PC-3 (cell line): ENCODE results near the gene SUSD6. TPM values are rescaled to one million over a fixed set of nuclear protein-coding genes. Genes with fewer than 3 reads are reported as not detected.

Experiments used
- ATAC-seq: fragments of 200-7000 bp; cut with Tn5 transposase; 2 replicates; pipeline ENCODE4 v1.9.1; 2020; ENCODE audit warnings: mild to moderate bottlenecking, moderate library complexity
- BruUV-seq: library from RNA; stranded (reverse); fragments of 400-500 nt; replicated peaks from 2 replicates; lab custom pipeline; 2021; lab: Mats Ljungman, UMichigan
- CTCF ChIA-PET: fragments of 300-600 bp; sonication (Branson Sonifier 250); formaldehyde crosslinking; loops from one replicate; lab custom pipeline; 2022; ENCODE audit warnings: antibody characterized with exemption; lab: Charles Lee
- POLR2A ChIA-PET: fragments of 300-600 bp; sonication (Branson Sonifier 250); formaldehyde crosslinking; loops from one replicate; lab custom pipeline; 2022; ENCODE audit warnings: antibody characterized with exemption; ENCODE audit not compliant: unreplicated experiment; lab: Charles Lee
- DNase-seq: peaks from one replicate; pipeline ENCODE4 v3.0.0-alpha.2; 2015
- H2AFZ ChIP-seq: fragments of 300-600 bp; sonication (generic); 2 replicates; pipeline ENCODE4 v1.6.0; 2016; ENCODE audit warnings: antibody characterized with exemption, low read length
- H3F3A ChIP-seq: fragments of 300-600 bp; sonication (generic); one replicate; pipeline ENCODE4 v1.6.0; 2017; ENCODE audit warnings: antibody characterized with exemption, low read length, control low read depth, mild to moderate bottlenecking; ENCODE audit not compliant: unreplicated experiment
- H3K27ac ChIP-seq: fragments of 300-600 bp; sonication (generic); 2 replicates; pipeline ENCODE4 v1.5.1; 2016; ENCODE audit warnings: mild to moderate bottlenecking, low read length
- H3K27me3 ChIP-seq: fragments of 300-600 bp; sonication (generic); 2 replicates; pipeline ENCODE4 v1.6.1; 2016; ENCODE audit warnings: low read length, mixed read lengths
- H3K36me3 ChIP-seq: fragments of 300-600 bp; sonication (generic); 2 replicates; pipeline ENCODE4 v1.6.1; 2016; ENCODE audit warnings: low read depth, mixed run types, low read length, mixed read lengths
- H3K4me1 ChIP-seq: fragments of 300-600 bp; sonication (generic); 2 replicates; pipeline ENCODE4 v1.5.1; 2016; ENCODE audit warnings: low read length; ENCODE audit not compliant: insufficient read depth
- H3K4me2 ChIP-seq: fragments of 300-600 bp; sonication (generic); 2 replicates; pipeline ENCODE4 v1.6.0; 2016; ENCODE audit warnings: low read length
- H3K4me3 ChIP-seq: fragments of 300-600 bp; sonication (generic); 2 replicates; pipeline ENCODE4 v1.5.1; 2016; ENCODE audit warnings: mild to moderate bottlenecking, low read length, mixed read lengths
- H3K79me2 ChIP-seq: fragments of 300-600 bp; sonication (generic); 2 replicates; pipeline ENCODE4 v1.6.1; 2017; ENCODE audit warnings: low read length, mixed read lengths
- H3K9ac ChIP-seq: fragments of 300-600 bp; sonication (generic); 2 replicates; pipeline ENCODE4 v1.6.0; 2016; ENCODE audit warnings: mild to moderate bottlenecking, low read length
- H3K9me2 ChIP-seq: fragments of 300-600 bp; sonication (generic); replicated peaks from 2 replicates; pipeline ENCODE4 v1.6.1; 2016; ENCODE audit warnings: mixed run types, low read length, mixed read lengths
- H3K9me3 ChIP-seq: fragments of 300-600 bp; sonication (generic); 2 replicates; pipeline ENCODE4 v1.6.1; 2016; ENCODE audit warnings: low read length, mixed read lengths
- H4K20me1 ChIP-seq: fragments of 300-600 bp; sonication (generic); 2 replicates; pipeline ENCODE4 v1.6.1; 2016; ENCODE audit warnings: low read length, mixed read lengths
- EZH2 ChIP-seq: fragments of 300-600 bp; sonication (generic); IDR thresholded peaks from one replicate; pipeline ENCODE4 v1.6.1; 2017; ENCODE audit warnings: antibody characterized with exemption, mild to moderate bottlenecking, low read length; ENCODE audit not compliant: unreplicated experiment
- EZH2phosphoT487 ChIP-seq: fragments of 300-600 bp; sonication (generic); IDR thresholded peaks from 2 replicates; pipeline ENCODE4 v1.6.1; 2018; ENCODE audit warnings: mild to moderate bottlenecking, antibody characterized with exemption, low read length, borderline replicate concordance
- intact Hi-C: fragments of 100-400 bp; cut with micrococcal nuclease; formaldehyde crosslinking; loops from 2 replicates; pipeline ENCODE4 v1.9.0; 2023
- total RNA-seq: library from RNA; depleted of rRNA; stranded (reverse); fragments of >200 nt; gene quantifications from 2 replicates; pipeline ENCODE4 v1.2.3, GENCODE V29; 2014
- TF ChIP-seq, protein P1 (sequence below): fragments of 300-600 bp; sonication (generic); conservative IDR thresholded peaks from 2 replicates; pipeline ENCODE4 v1.5.1; 2017; ENCODE audit warnings: antibody characterized with exemption, low read depth, mild to moderate bottlenecking, low read length

The SUSD6 gene
- total RNA-seq, 1 experiment from 2014 or later = 6.1 TPM

DNA sequence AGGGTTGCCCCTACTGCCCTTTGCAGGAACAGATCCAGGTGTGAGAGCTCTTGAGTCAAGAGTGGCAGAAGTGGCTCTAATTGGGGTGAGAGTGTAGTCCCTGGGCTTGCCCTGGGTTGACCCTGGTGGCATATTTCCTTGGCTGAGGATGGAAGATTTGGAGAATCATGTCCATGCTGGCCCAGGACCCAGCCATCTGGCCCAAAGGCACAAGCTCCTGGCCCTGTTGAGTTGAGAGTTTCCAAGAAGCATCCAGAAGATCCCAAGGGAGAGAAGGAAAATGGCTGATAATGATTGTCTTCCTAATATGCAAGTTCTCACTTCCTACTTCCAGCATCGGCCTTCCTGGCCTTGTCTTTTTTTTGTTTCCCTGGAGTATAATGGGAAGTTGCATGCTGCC, 100.1 kb downstream of the SUSD6 start:
- CTCF ChIA-PET = no interaction called here

DNA sequence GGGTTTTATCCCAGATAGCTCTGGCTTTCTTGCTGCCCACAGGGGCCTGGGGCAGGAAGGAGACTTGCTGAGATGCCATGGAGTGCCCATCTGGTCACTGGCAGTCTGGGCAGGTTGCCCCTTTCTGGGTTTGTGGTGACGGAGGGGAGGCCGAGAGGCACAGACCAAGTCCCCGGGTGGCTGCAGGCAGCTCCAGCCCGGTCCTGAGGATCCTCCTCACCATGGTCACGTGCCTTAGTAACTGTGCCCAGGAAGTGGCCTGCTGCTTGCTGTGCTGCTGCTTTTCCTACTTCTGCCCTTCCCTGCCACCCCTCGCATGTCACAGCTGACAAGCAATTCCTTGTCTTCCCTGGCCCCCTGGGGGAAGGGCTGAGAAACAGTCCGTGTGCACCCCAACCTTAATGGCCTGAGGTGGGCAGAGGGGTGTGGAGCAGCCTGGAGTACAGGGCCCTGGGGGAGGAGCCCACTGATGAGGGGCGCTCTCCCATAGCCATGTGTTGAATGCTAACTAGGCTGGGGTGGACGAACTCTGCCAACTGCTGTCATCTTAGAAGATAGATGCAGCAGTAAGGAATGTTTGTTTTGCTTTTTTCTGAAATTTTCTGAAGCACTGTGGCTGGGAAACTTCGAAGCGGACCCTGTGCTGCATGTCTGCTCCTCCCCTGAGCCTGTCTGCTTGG, 100.6 kb downstream of the SUSD6 start:
- POLR2A ChIA-PET = no interaction called here
- no peak for ATAC-seq
- intact Hi-C loops = loop anchor here (2.0 kb wide), 1 partner anchor 101 kb away; the partner anchor contains the start of gene SUSD6

More for the DNA sequence above, 100.1 kb downstream of the SUSD6 start:
- Histone ChIP-seq H2AFZ (no peak overlapping the region), H3K4me2 (no peak overlapping the region), H3K4me3 (no peak overlapping the region), H3K9ac (no peak overlapping the region), H3K4me1 (peaks cover 10% of the 10 kb centered on the region; the same call in 1 of the 2 replicates), H4K20me1 (no peaks in the 10 kb centered on the region), H3K27ac (no peak overlapping the region), H3K27me3 (no peaks in the 10 kb centered on the region), H3K79me2 (no peaks in the 10 kb centered on the region), H3F3A (no peaks in the 10 kb centered on the region), H3K9me2 (no peaks in the 10 kb centered on the region), H3K9me3 (no peaks in the 10 kb centered on the region), H3K36me3 (no peaks in the 10 kb centered on the region)
- ATAC-seq (no peak), DNase-seq (no peak)
- POLR2A ChIA-PET = no interaction called here
- intact Hi-C loops = no loop called here
- no peak for TF ChIP-seq EZH2
- TF ChIP-seq, protein P1, sequence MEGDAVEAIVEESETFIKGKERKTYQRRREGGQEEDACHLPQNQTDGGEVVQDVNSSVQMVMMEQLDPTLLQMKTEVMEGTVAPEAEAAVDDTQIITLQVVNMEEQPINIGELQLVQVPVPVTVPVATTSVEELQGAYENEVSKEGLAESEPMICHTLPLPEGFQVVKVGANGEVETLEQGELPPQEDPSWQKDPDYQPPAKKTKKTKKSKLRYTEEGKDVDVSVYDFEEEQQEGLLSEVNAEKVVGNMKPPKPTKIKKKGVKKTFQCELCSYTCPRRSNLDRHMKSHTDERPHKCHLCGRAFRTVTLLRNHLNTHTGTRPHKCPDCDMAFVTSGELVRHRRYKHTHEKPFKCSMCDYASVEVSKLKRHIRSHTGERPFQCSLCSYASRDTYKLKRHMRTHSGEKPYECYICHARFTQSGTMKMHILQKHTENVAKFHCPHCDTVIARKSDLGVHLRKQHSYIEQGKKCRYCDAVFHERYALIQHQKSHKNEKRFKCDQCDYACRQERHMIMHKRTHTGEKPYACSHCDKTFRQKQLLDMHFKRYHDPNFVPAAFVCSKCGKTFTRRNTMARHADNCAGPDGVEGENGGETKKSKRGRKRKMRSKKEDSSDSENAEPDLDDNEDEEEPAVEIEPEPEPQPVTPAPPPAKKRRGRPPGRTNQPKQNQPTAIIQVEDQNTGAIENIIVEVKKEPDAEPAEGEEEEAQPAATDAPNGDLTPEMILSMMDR = no peak
- TF ChIP-seq EZH2phosphoT487 = no peak
- BruUV-seq = no TSS peak

More for the DNA sequence above, 100.6 kb downstream of the SUSD6 start:
- Histone ChIP-seq H3K9ac (no peak overlapping the region), H3K36me3 (no peaks in the 10 kb centered on the region), H3K79me2 (no peaks in the 10 kb centered on the region), H3K4me1 (peaks cover 14% of the 10 kb centered on the region; the same call in 1 of the 2 replicates), H3F3A (no peaks in the 10 kb centered on the region), H4K20me1 (no peaks in the 10 kb centered on the region), H3K9me2 (no peaks in the 10 kb centered on the region), H3K27ac (no peak overlapping the region), H3K4me3 (no peak overlapping the region), H3K4me2 (no peak overlapping the region), H3K9me3 (no peaks in the 10 kb centered on the region), H2AFZ (no peak overlapping the region), H3K27me3 (no peaks in the 10 kb centered on the region)
- CTCF ChIA-PET = no interaction called here
- DNase-seq = no peak
- no TSS peak for BruUV-seq
- TF ChIP-seq EZH2 (no peak), EZH2phosphoT487 (no peak)
- TF ChIP-seq, protein P1 = no peak
